HL-60 (cell line): ENCODE results near the gene ETFA.

Experiments used
- DNase-seq, 2 experiments: peaks; one replicate each; pipeline ENCODE4 v3.0.0-alpha.2; 2010 to 2020; ENCODE audit warnings: low read depth in 1 of 2, low spot score in 1 of 2
- H3K27ac ChIP-seq: fragments of 250-450 bp; sonication (Bioruptor Pico); replicated peaks from 2 replicates; pipeline ENCODE4 v1.5.1; 2020; ENCODE audit warnings: mild to moderate bottlenecking, moderate library complexity
- H3K27me3 ChIP-seq: fragments of 250-450 bp; sonication (Bioruptor Pico); 2 replicates; pipeline ENCODE4 v1.5.1; 2021; ENCODE audit warnings: mild to moderate bottlenecking, moderate library complexity; ENCODE audit not compliant: insufficient read depth, poor library complexity, severe bottlenecking
- H3K4me3 ChIP-seq: replicated peaks from 2 replicates; pipeline ENCODE4 v1.5.1; 2011; ENCODE audit warnings: mild to moderate bottlenecking, control low read depth, low read length; ENCODE audit not compliant: insufficient read depth
- CTCF ChIP-seq: IDR thresholded peaks from one replicate; pipeline ENCODE4 v1.5.1; 2011; ENCODE audit warnings: low read length, control low read depth, inconsistent platforms; ENCODE audit not compliant: insufficient read depth
- GABPA ChIP-seq: IDR thresholded peaks from 2 replicates; pipeline ENCODE4 v1.6.1; 2012; ENCODE audit warnings: low read depth
- POLR2AphosphoS5 ChIP-seq: IDR thresholded peaks from 2 replicates; pipeline ENCODE4 v1.6.1; 2012; ENCODE audit warnings: low read depth
- REST ChIP-seq: IDR thresholded peaks from 2 replicates; pipeline ENCODE4 v1.6.1; 2012; ENCODE audit warnings: low read depth; ENCODE audit not compliant: insufficient replicate concordance
- SPI1 ChIP-seq: IDR thresholded peaks from 2 replicates; pipeline ENCODE4 v1.6.1; 2012; ENCODE audit warnings: low read depth, mild to moderate bottlenecking, borderline replicate concordance

ETFA gene

GRCh38 chr15:76222159-76222558, 89.1 kb downstream of the ETFA start:
- Histone ChIP-seq H3K4me3 (no peak overlapping the region), H3K27me3 (no peaks in the 10 kb centered on the region), H3K27ac (no peak overlapping the region)
- TF ChIP-seq CTCF (no peak), GABPA (no peak), SPI1 (no peak), POLR2AphosphoS5 (no peak), REST (no peak)
- no peak for DNase-seq

GRCh38 chr15:76221085-76221767, 90.0 kb downstream of the ETFA start:
- Histone ChIP-seq H3K4me3 (no peak overlapping the region), H3K27ac (no peak overlapping the region), H3K27me3 (no peaks in the 10 kb centered on the region)
- TF ChIP-seq POLR2AphosphoS5, result no peak
- TF ChIP-seq REST, result no peak
- no peak for TF ChIP-seq SPI1
- no peak for TF ChIP-seq GABPA
- TF ChIP-seq CTCF, result no peak
- no peak for DNase-seq

- TF ChIP-seq CTCF (no peak), POLR2AphosphoS5 (no peak), SPI1 (no peak), REST (no peak), GABPA (no peak)
- Histone ChIP-seq H3K27ac (no peak overlapping the region), H3K27me3 (no peaks in the 10 kb centered on the region), H3K4me3 (no peak overlapping the region)
- DNase-seq, result no peak
These were observed 93.4 kb downstream of the ETFA start for GRCh38 chr15:76217882-76218217.
